ENCODE results near the gene TLL2.
"Not testable (repeated sequence)": the region's sequence is repeated elsewhere in the genome, so short reads cannot be mapped to it uniquely, and the experiment has no call there.

Gene TLL2

DNA sequence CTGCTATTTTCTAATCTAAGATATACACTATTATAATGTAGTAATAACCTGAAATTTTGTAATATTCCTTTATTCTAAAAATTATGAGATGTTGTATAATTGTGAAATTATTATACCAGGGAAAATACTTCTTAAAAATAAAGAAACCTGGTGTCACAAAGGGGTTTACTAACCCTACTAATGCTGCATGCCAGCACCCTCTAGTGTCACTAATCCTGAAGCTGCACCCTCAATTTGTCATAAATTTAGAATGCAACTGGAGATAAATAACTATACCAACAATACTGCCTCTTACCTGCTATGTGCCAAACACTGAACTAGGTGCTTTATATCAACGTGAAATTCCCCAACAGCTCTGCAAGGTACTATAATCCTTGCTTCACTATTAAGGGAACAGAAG lies 42.3 kb upstream of the TLL2 start:
- Histone ChIP-seq H3K4me1 (ENCODE audit: insufficient read depth, low read length, poor library complexity, severe bottlenecking) (no peaks in the 10 kb centered on the region), H4K20me1 (ENCODE audit: insufficient read depth, low read length, poor library complexity, severe bottlenecking) (peaks cover 8% of the 10 kb centered on the region), H3F3A (ENCODE audit: low read depth) (no peaks in the 10 kb centered on the region), H3K9ac (ENCODE audit: low read depth, low read length, poor library complexity, severe bottlenecking) (no peak overlapping the region), H3K36me3 (ENCODE audit: insufficient read depth, low read length) (peaks cover 87% of the 10 kb centered on the region; the same call in 1 of the 2 replicates), H3K27me3 (ENCODE audit: insufficient read depth, low read length, poor library complexity, severe bottlenecking) (no peaks in the 10 kb centered on the region), H3K4me2 (ENCODE audit: low read depth, low read length, poor library complexity, severe bottlenecking) (no peak overlapping the region), H3K4me3 (ENCODE audit: low read length, poor library complexity, severe bottlenecking) (no peak overlapping the region), H2AFZ (ENCODE audit: low read length) (no peak overlapping the region), H3K79me2 (ENCODE audit: insufficient read depth, low read length) (no peaks in the 10 kb centered on the region), H3K9me3 (ENCODE audit: insufficient read depth, low read depth, low read length) (no peaks in the 10 kb centered on the region), H3K9me2 (replicated peaks; ENCODE audit: low read depth, low read length) (no peaks in the 10 kb centered on the region)
- TF ChIP-seq, protein P1, sequence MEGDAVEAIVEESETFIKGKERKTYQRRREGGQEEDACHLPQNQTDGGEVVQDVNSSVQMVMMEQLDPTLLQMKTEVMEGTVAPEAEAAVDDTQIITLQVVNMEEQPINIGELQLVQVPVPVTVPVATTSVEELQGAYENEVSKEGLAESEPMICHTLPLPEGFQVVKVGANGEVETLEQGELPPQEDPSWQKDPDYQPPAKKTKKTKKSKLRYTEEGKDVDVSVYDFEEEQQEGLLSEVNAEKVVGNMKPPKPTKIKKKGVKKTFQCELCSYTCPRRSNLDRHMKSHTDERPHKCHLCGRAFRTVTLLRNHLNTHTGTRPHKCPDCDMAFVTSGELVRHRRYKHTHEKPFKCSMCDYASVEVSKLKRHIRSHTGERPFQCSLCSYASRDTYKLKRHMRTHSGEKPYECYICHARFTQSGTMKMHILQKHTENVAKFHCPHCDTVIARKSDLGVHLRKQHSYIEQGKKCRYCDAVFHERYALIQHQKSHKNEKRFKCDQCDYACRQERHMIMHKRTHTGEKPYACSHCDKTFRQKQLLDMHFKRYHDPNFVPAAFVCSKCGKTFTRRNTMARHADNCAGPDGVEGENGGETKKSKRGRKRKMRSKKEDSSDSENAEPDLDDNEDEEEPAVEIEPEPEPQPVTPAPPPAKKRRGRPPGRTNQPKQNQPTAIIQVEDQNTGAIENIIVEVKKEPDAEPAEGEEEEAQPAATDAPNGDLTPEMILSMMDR (conservative IDR thresholded peaks at IDR 0.05; ENCODE audit: low read length) = peak; percentile 67
- no peak for TF ChIP-seq EZH2phosphoT487 (IDR thresholded peaks at IDR 0.05; ENCODE audit: borderline replicate concordance)

GRCh38 chr10:96555330-96555729 lies 41.6 kb upstream of the TLL2 start:
- no peaks in the 10 kb centered on the region for H3F3A ChIP-seq (ENCODE audit: low read depth)
- no peak overlapping the region for H3K9ac ChIP-seq (ENCODE audit: low read depth, low read length, poor library complexity, severe bottlenecking)
- peaks cover 88% of the 10 kb centered on the region; the same call in 1 of the 2 replicates for H3K36me3 ChIP-seq (ENCODE audit: insufficient read depth, low read length)
- no peak overlapping the region for H3K4me2 ChIP-seq (ENCODE audit: low read depth, low read length, poor library complexity, severe bottlenecking)
- H2AFZ ChIP-seq (ENCODE audit: low read length) = no peak overlapping the region
- no peaks in the 10 kb centered on the region for H3K9me3 ChIP-seq (ENCODE audit: insufficient read depth, low read depth, low read length)
- H3K4me3 ChIP-seq (ENCODE audit: low read length, poor library complexity, severe bottlenecking) = no peak overlapping the region
- H3K9me2 ChIP-seq (replicated peaks; ENCODE audit: low read depth, low read length) = no peaks in the 10 kb centered on the region
- no peaks in the 10 kb centered on the region for H3K27me3 ChIP-seq (ENCODE audit: insufficient read depth, low read length, poor library complexity, severe bottlenecking)
- no peaks in the 10 kb centered on the region for H3K79me2 ChIP-seq (ENCODE audit: insufficient read depth, low read length)
- no peak for TF ChIP-seq EZH2phosphoT487 (IDR thresholded peaks at IDR 0.05; ENCODE audit: borderline replicate concordance)
- TF ChIP-seq, protein P1 (conservative IDR thresholded peaks at IDR 0.05; ENCODE audit: low read length) = no peak
- H3K4me1 ChIP-seq (ENCODE audit: insufficient read depth, low read length, poor library complexity, severe bottlenecking) = no peaks in the 10 kb centered on the region
- peaks cover 8% of the 10 kb centered on the region for H4K20me1 ChIP-seq (ENCODE audit: insufficient read depth, low read length, poor library complexity, severe bottlenecking)

GRCh38 chr10:96548589-96548988 lies 34.9 kb upstream of the TLL2 start:
- H3K79me2 ChIP-seq (ENCODE audit: insufficient read depth, low read length) = no peaks in the 10 kb centered on the region
- TF ChIP-seq EZH2phosphoT487 (IDR thresholded peaks at IDR 0.05; ENCODE audit: borderline replicate concordance) = no peak
- TF ChIP-seq, protein P1 (conservative IDR thresholded peaks at IDR 0.05; ENCODE audit: low read length) = no peak
- no peaks in the 10 kb centered on the region for H3K9me2 ChIP-seq (replicated peaks; ENCODE audit: low read depth, low read length)
- H3K4me1 ChIP-seq (ENCODE audit: insufficient read depth, low read length, poor library complexity, severe bottlenecking) = no peaks in the 10 kb centered on the region
- H3K4me3 ChIP-seq (ENCODE audit: low read length, poor library complexity, severe bottlenecking) = no peak overlapping the region
- peaks cover 83% of the 10 kb centered on the region for H3K36me3 ChIP-seq (ENCODE audit: insufficient read depth, low read length)
- peaks cover 11% of the 10 kb centered on the region for H4K20me1 ChIP-seq (ENCODE audit: insufficient read depth, low read length, poor library complexity, severe bottlenecking)
- H3K27me3 ChIP-seq (ENCODE audit: insufficient read depth, low read length, poor library complexity, severe bottlenecking) = no peaks in the 10 kb centered on the region
- H3K9ac ChIP-seq (ENCODE audit: low read depth, low read length, poor library complexity, severe bottlenecking) = no peak overlapping the region
- H2AFZ ChIP-seq (ENCODE audit: low read length) = no peak overlapping the region
- H3K9me3 ChIP-seq (ENCODE audit: insufficient read depth, low read depth, low read length) = no peaks in the 10 kb centered on the region
- H3K4me2 ChIP-seq (ENCODE audit: low read depth, low read length, poor library complexity, severe bottlenecking) = no peak overlapping the region
- H3F3A ChIP-seq (ENCODE audit: low read depth) = no peaks in the 10 kb centered on the region

- not testable (repeated sequence) for H3K4me1 ChIP-seq (ENCODE audit: insufficient read depth, low read length, poor library complexity, severe bottlenecking); H3K9me2 ChIP-seq (replicated peaks; ENCODE audit: low read depth, low read length); H3K4me2 ChIP-seq (ENCODE audit: low read depth, low read length, poor library complexity, severe bottlenecking); H3K9ac ChIP-seq (ENCODE audit: low read depth, low read length, poor library complexity, severe bottlenecking); H3F3A ChIP-seq (ENCODE audit: low read depth); H3K4me3 ChIP-seq (ENCODE audit: low read length, poor library complexity, severe bottlenecking); H3K9me3 ChIP-seq (ENCODE audit: insufficient read depth, low read depth, low read length); H3K27me3 ChIP-seq (ENCODE audit: insufficient read depth, low read length, poor library complexity, severe bottlenecking); H2AFZ ChIP-seq (ENCODE audit: low read length); H3K79me2 ChIP-seq (ENCODE audit: insufficient read depth, low read length)
- peaks cover 78% of the 10 kb centered on the region for H3K36me3 ChIP-seq (ENCODE audit: insufficient read depth, low read length)
- peaks cover 18% of the 10 kb centered on the region for H4K20me1 ChIP-seq (ENCODE audit: insufficient read depth, low read length, poor library complexity, severe bottlenecking)
These were observed 31.8 kb upstream of the TLL2 start for GRCh38 chr10:96545558-96545957.

Measured in Loucy (cell line).